SH-SY5Y (cell line): ENCODE data around the gene EIF4E.

Experiments
- GATA2 ChIP-seq: IDR thresholded peaks from 2 replicates; pipeline ENCODE4 v1.6.1; 2011; ENCODE audit warnings: mild to moderate bottlenecking, low read depth, low read length
- GATA3 ChIP-seq: IDR thresholded peaks from 2 replicates; pipeline ENCODE4 v1.6.1; 2011; ENCODE audit warnings: low read depth, mild to moderate bottlenecking, low read length, moderate library complexity

DNA sequence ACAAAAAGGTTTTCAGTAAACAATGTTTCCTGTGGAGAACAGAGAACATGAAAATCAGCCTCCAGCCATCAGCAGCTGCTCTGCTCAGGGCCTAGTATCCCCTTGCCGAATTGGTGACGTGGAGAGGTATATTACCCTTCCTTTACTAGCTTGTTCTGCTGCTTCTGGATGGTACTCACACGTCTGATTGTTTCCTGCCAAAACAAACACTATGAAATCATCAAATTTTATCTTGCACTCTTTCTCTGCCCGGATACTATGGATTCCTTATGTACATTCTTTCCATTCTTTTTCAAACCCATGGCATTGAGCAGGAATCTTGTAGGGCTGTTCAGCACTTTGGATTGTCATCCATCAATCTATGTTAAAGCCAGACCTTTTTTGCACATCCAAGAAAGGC, 47.8 kb upstream of the EIF4E start:
- TF ChIP-seq GATA3 (no peak), GATA2 (no peak)
